SK-N-SH treated with all-trans-retinoic acid at 6 μM for 48 hours (cell line): Measurements from ENCODE around the gene SDK2.

Experiments
- ARNTL ChIP-seq: fragments of 450-650 bp; formaldehyde crosslinking; IDR thresholded peaks from 2 replicates; pipeline ENCODE4 v1.5.0; 2020; ENCODE audit warnings: low read depth, mild to moderate bottlenecking, moderate library complexity, borderline replicate concordance
- BACH2 ChIP-seq: fragments of 250-450 bp; sonication (Bioruptor Pico); IDR thresholded peaks from 2 replicates; pipeline ENCODE4 v1.9.0; 2021; ENCODE audit warnings: mild to moderate bottlenecking, borderline replicate concordance
- CSDC2 ChIP-seq: fragments of 250-450 bp; sonication (Bioruptor Pico); IDR thresholded peaks from 2 replicates; pipeline ENCODE4 v1.5.0; 2020; ENCODE audit warnings: mild to moderate bottlenecking, moderate library complexity
- ISL1 ChIP-seq: fragments of 250-450 bp; sonication (Bioruptor Pico); IDR thresholded peaks from 2 replicates; pipeline ENCODE4 v2.1.2; 2022; ENCODE audit warnings: mild to moderate bottlenecking, moderate library complexity
- PATZ1 ChIP-seq: fragments of 250-450 bp; sonication (Bioruptor Pico); IDR thresholded peaks from 2 replicates; pipeline ENCODE4 v1.8.0; 2020; ENCODE audit warnings: mild to moderate bottlenecking, moderate library complexity, borderline replicate concordance
- RARB ChIP-seq: fragments of 250-450 bp; sonication (Bioruptor Pico); IDR thresholded peaks from 2 replicates; pipeline ENCODE4 v1.8.0; 2021; ENCODE audit warnings: mild to moderate bottlenecking, moderate library complexity
- TCF4 ChIP-seq: fragments of 250-450 bp; sonication (Bioruptor Pico); IDR thresholded peaks from 2 replicates; pipeline ENCODE4 v1.8.0; 2021; ENCODE audit warnings: mild to moderate bottlenecking, moderate library complexity, borderline replicate concordance
- ZFP3 ChIP-seq: fragments of 250-450 bp; sonication (Bioruptor Pico); IDR thresholded peaks from 2 replicates; pipeline ENCODE4 v1.5.0; 2020; ENCODE audit warnings: mild to moderate bottlenecking, moderate library complexity
- ZFP30 ChIP-seq: fragments of 450-650 bp; formaldehyde crosslinking; IDR thresholded peaks from 2 replicates; pipeline ENCODE4 v1.5.0; 2022; ENCODE audit warnings: mild to moderate bottlenecking, moderate library complexity
- ZNF70 ChIP-seq: fragments of 450-650 bp; formaldehyde crosslinking; IDR thresholded peaks from 2 replicates; pipeline ENCODE4 v1.5.0; 2020; ENCODE audit warnings: mild to moderate bottlenecking, moderate library complexity
- TF ChIP-seq, protein P1 (sequence below): fragments of 250-450 bp; sonication (Bioruptor Pico); IDR thresholded peaks from 2 replicates; pipeline ENCODE4 v1.8.0; 2021; ENCODE audit warnings: low read depth, mild to moderate bottlenecking, moderate library complexity, borderline replicate concordance
- TF ChIP-seq, protein P2 (sequence below): fragments of 250-450 bp; sonication (Bioruptor Pico); IDR thresholded peaks from 2 replicates; pipeline ENCODE4 v1.5.1; 2020; ENCODE audit warnings: low read depth, mild to moderate bottlenecking, moderate library complexity

- TF ChIP-seq TCF4 (CRISPR knock-in tag) (no peak), ZFP3 (CRISPR knock-in tag) (no peak), BACH2 (CRISPR knock-in tag) (no peak), ISL1 (no peak), CSDC2 (no peak), ZFP30 (no peak), PATZ1 (CRISPR knock-in tag) (no peak), ZNF70 (CRISPR knock-in tag) (no peak), ARNTL (CRISPR knock-in tag) (no peak), RARB (CRISPR knock-in tag) (no peak)
- TF ChIP-seq, protein P1, sequence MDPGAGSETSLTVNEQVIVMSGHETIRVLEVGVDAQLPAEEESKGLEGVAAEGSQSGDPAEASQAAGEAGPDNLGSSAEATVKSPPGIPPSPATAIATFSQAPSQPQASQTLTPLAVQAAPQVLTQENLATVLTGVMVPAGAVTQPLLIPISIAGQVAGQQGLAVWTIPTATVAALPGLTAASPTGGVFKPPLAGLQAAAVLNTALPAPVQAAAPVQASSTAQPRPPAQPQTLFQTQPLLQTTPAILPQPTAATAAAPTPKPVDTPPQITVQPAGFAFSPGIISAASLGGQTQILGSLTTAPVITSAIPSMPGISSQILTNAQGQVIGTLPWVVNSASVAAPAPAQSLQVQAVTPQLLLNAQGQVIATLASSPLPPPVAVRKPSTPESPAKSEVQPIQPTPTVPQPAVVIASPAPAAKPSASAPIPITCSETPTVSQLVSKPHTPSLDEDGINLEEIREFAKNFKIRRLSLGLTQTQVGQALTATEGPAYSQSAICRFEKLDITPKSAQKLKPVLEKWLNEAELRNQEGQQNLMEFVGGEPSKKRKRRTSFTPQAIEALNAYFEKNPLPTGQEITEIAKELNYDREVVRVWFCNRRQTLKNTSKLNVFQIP (CRISPR knock-in tag), result no peak
- TF ChIP-seq, protein P2, sequence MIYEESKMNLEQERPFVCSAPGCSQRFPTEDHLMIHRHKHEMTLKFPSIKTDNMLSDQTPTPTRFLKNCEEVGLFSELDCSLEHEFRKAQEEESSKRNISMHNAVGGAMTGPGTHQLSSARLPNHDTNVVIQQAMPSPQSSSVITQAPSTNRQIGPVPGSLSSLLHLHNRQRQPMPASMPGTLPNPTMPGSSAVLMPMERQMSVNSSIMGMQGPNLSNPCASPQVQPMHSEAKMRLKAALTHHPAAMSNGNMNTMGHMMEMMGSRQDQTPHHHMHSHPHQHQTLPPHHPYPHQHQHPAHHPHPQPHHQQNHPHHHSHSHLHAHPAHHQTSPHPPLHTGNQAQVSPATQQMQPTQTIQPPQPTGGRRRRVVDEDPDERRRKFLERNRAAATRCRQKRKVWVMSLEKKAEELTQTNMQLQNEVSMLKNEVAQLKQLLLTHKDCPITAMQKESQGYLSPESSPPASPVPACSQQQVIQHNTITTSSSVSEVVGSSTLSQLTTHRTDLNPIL (CRISPR knock-in tag), result no peak
These were observed 148.0 kb downstream of the SDK2 start for GRCh38 chr17:73496232-73496631.
